Measurements from ENCODE around the gene ALDH1B1. TPM values are rescaled to one million over a fixed set of nuclear protein-coding genes. Genes with fewer than 3 reads are reported as not detected.

The ALDH1B1 gene
- total RNA-seq, 1 experiment from 2014 or later, result 55.5 TPM

DNA sequence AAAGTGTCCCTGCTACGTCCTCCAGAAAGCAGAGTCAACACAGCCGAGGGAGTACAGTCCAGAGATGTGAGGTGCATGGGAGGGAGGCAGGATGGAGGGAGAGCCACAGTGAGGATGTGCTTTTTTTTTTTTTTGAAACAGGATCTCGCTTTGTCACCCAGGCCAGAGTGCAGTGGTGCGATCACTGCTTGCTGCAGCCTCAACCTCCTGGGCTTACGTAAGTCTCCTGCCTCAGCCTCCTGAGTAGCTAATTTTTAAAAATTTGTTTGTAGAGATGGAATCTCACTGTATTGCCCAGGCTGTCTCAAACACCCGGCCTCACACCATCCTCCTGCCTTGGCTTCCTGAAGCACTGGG, 33.2 kb upstream of the ALDH1B1 start:
- TF ChIP-seq MYBL2 (CRISPR knock-in tag; IDR thresholded peaks at IDR 0.05) (no peak), CBFB (CRISPR knock-in tag; IDR thresholded peaks at IDR 0.05; ENCODE audit: low read depth) (no peak), NR3C1 (CRISPR knock-in tag; conservative IDR thresholded peaks at IDR 0.05; ENCODE audit: low read depth) (no peak), TCF7 (CRISPR knock-in tag; IDR thresholded peaks at IDR 0.05; ENCODE audit: low read depth) (no peak), SP1 (CRISPR knock-in tag; conservative IDR thresholded peaks at IDR 0.05) (no peak), HMGA2 (CRISPR knock-in tag; IDR thresholded peaks at IDR 0.05) (no peak), ESRRA (CRISPR knock-in tag; IDR thresholded peaks at IDR 0.05; ENCODE audit: borderline replicate concordance) (no peak), ELF4 (CRISPR knock-in tag; IDR thresholded peaks at IDR 0.05; ENCODE audit: low read depth) (no peak), TEAD1 (CRISPR knock-in tag; IDR thresholded peaks at IDR 0.05) (no peak), EMX1 (CRISPR knock-in tag; IDR thresholded peaks at IDR 0.05) (no peak), ZNF416 (CRISPR knock-in tag; IDR thresholded peaks at IDR 0.05) (no peak)
- TF ChIP-seq, protein P1, sequence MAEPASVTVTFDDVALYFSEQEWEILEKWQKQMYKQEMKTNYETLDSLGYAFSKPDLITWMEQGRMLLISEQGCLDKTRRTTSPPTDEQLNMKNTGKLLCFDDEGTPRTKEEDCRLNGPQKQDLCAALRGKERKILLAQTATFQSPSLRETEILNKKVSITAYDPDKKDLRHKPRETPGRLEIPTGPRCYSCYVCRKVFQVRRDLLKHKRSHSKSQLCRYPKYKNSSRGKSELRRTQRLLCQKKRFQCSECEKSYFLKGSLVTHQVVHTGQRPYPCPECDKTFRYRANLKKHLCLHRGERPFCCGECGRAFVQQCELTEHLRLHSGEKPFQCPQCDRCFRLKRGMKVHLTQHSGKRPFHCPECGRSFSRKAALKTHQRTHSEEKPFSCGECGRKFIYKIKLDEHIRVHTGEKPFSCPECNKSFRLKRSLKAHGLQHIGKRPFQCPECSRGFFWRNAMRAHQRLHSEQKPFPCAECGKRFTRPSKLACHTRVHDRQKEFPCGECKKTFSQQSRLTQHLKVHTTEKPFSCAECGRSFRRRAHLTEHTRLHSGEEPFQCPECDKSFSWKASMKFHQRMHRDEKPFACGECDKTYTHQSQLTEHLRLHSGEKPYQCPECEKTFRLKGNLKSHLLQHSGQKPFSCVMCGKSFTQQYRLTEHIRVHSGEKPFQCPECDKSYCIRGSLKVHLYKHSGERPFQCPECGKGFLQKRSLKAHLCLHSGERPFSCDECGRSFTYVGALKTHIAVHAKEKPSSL (CRISPR knock-in tag; conservative IDR thresholded peaks at IDR 0.05), result no peak
- TF ChIP-seq, protein P2, sequence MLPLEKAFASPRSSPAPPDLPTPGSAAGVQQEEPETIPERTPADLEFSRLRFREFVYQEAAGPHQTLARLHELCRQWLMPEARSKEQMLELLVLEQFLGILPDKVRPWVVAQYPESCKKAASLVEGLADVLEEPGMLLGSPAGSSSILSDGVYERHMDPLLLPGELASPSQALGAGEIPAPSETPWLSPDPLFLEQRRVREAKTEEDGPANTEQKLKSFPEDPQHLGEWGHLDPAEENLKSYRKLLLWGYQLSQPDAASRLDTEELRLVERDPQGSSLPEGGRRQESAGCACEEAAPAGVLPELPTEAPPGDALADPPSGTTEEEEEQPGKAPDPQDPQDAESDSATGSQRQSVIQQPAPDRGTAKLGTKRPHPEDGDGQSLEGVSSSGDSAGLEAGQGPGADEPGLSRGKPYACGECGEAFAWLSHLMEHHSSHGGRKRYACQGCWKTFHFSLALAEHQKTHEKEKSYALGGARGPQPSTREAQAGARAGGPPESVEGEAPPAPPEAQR (CRISPR knock-in tag; IDR thresholded peaks at IDR 0.05), result no peak
- TF ChIP-seq, protein P3, sequence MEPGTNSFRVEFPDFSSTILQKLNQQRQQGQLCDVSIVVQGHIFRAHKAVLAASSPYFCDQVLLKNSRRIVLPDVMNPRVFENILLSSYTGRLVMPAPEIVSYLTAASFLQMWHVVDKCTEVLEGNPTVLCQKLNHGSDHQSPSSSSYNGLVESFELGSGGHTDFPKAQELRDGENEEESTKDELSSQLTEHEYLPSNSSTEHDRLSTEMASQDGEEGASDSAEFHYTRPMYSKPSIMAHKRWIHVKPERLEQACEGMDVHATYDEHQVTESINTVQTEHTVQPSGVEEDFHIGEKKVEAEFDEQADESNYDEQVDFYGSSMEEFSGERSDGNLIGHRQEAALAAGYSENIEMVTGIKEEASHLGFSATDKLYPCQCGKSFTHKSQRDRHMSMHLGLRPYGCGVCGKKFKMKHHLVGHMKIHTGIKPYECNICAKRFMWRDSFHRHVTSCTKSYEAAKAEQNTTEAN (CRISPR knock-in tag; IDR thresholded peaks at IDR 0.05), result no peak
- TF ChIP-seq, protein P4, sequence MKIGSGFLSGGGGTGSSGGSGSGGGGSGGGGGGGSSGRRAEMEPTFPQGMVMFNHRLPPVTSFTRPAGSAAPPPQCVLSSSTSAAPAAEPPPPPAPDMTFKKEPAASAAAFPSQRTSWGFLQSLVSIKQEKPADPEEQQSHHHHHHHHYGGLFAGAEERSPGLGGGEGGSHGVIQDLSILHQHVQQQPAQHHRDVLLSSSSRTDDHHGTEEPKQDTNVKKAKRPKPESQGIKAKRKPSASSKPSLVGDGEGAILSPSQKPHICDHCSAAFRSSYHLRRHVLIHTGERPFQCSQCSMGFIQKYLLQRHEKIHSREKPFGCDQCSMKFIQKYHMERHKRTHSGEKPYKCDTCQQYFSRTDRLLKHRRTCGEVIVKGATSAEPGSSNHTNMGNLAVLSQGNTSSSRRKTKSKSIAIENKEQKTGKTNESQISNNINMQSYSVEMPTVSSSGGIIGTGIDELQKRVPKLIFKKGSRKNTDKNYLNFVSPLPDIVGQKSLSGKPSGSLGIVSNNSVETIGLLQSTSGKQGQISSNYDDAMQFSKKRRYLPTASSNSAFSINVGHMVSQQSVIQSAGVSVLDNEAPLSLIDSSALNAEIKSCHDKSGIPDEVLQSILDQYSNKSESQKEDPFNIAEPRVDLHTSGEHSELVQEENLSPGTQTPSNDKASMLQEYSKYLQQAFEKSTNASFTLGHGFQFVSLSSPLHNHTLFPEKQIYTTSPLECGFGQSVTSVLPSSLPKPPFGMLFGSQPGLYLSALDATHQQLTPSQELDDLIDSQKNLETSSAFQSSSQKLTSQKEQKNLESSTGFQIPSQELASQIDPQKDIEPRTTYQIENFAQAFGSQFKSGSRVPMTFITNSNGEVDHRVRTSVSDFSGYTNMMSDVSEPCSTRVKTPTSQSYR (CRISPR knock-in tag; IDR thresholded peaks at IDR 0.05), result no peak
- TF ChIP-seq, protein P5, sequence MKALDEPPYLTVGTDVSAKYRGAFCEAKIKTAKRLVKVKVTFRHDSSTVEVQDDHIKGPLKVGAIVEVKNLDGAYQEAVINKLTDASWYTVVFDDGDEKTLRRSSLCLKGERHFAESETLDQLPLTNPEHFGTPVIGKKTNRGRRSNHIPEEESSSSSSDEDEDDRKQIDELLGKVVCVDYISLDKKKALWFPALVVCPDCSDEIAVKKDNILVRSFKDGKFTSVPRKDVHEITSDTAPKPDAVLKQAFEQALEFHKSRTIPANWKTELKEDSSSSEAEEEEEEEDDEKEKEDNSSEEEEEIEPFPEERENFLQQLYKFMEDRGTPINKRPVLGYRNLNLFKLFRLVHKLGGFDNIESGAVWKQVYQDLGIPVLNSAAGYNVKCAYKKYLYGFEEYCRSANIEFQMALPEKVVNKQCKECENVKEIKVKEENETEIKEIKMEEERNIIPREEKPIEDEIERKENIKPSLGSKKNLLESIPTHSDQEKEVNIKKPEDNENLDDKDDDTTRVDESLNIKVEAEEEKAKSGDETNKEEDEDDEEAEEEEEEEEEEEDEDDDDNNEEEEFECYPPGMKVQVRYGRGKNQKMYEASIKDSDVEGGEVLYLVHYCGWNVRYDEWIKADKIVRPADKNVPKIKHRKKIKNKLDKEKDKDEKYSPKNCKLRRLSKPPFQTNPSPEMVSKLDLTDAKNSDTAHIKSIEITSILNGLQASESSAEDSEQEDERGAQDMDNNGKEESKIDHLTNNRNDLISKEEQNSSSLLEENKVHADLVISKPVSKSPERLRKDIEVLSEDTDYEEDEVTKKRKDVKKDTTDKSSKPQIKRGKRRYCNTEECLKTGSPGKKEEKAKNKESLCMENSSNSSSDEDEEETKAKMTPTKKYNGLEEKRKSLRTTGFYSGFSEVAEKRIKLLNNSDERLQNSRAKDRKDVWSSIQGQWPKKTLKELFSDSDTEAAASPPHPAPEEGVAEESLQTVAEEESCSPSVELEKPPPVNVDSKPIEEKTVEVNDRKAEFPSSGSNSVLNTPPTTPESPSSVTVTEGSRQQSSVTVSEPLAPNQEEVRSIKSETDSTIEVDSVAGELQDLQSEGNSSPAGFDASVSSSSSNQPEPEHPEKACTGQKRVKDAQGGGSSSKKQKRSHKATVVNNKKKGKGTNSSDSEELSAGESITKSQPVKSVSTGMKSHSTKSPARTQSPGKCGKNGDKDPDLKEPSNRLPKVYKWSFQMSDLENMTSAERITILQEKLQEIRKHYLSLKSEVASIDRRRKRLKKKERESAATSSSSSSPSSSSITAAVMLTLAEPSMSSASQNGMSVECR (CRISPR knock-in tag; IDR thresholded peaks at IDR 0.05; ENCODE audit: borderline replicate concordance), result no peak
- TF ChIP-seq, protein P6, sequence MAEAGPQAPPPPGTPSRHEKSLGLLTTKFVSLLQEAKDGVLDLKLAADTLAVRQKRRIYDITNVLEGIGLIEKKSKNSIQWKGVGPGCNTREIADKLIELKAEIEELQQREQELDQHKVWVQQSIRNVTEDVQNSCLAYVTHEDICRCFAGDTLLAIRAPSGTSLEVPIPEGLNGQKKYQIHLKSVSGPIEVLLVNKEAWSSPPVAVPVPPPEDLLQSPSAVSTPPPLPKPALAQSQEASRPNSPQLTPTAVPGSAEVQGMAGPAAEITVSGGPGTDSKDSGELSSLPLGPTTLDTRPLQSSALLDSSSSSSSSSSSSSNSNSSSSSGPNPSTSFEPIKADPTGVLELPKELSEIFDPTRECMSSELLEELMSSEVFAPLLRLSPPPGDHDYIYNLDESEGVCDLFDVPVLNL (CRISPR knock-in tag; IDR thresholded peaks at IDR 0.05; ENCODE audit: borderline replicate concordance, low read depth), result no peak
- TF ChIP-seq, protein P7, sequence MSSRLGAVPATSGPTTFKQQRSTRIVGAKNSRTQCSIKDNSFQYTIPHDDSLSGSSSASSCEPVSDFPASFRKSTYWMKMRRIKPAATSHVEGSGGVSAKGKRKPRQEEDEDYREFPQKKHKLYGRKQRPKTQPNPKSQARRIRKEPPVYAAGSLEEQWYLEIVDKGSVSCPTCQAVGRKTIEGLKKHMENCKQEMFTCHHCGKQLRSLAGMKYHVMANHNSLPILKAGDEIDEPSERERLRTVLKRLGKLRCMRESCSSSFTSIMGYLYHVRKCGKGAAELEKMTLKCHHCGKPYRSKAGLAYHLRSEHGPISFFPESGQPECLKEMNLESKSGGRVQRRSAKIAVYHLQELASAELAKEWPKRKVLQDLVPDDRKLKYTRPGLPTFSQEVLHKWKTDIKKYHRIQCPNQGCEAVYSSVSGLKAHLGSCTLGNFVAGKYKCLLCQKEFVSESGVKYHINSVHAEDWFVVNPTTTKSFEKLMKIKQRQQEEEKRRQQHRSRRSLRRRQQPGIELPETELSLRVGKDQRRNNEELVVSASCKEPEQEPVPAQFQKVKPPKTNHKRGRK (CRISPR knock-in tag; IDR thresholded peaks at IDR 0.05; ENCODE audit: borderline replicate concordance), result no peak
- no peaks in the 10 kb centered on the region for H3K36me3 Mint-ChIP-seq
- peaks cover 2% of the 10 kb centered on the region; the same call in 1 of the 2 replicates for H3K27me3 Mint-ChIP-seq (ENCODE audit: low read depth)
- H3K4me3 Mint-ChIP-seq, result no peak overlapping the region
- CTCF ChIA-PET, result no interaction called here
- no peaks in the 10 kb centered on the region; the same call in 1 of the 2 replicates for H3K4me1 Mint-ChIP-seq
- POLR2A ChIA-PET, result no interaction called here
- no peaks in the 10 kb centered on the region for H3K9me3 Mint-ChIP-seq
- no peak for DNase-seq (ENCODE audit: low spot score)
- no peak for ATAC-seq
- H3K27ac Mint-ChIP-seq, result no peak overlapping the region

All from WTC11 (cell line).